ENCODE measurements around the gene ITGA8. TPM values are rescaled to one million over a fixed set of nuclear protein-coding genes. Genes with fewer than 3 reads are reported as not detected.
"Not testable (repeated sequence)": the region's sequence is repeated elsewhere in the genome, so short reads cannot be mapped to it uniquely, and the experiment has no call there.

Gene ITGA8
- total and polyA plus RNA-seq, 9 donors, result 3.5 to 58.0 (median 6.8) TPM

DNA sequence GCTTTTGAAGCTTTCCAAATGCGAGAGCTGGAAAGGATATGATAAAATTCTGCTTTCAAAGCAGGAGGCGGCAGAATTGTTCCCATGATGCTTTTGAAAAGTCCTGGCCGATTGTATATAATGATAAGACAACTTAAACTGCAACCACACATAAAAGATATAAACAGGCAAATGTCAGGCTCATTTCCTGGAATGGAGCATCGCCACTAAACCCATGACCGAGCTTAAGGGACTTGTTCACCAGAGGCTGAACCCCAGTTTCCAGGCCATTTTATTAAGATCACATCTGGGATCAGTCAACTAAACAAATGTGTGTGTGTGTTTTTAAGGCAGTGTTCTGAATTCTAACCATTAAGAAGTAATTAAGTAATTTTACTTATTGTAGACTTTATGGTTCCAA lies 131.6 kb downstream of the ITGA8 start:
- WGBS, 3 donors, result 85 to 91% (median 89%) methylated on average over 5 of the region's 5 CpGs
- peaks cover 2% of the 10 kb centered on the region for H3K4me1 ChIP-seq (ENCODE audit: insufficient read depth)
- no peak overlapping the region for H3K27ac ChIP-seq
- H3K27me3 ChIP-seq, result no peaks in the 10 kb centered on the region
- H3K36me3 ChIP-seq, result no peaks in the 10 kb centered on the region
- intact Hi-C loops (cut with DNase I), result loop anchor here in 1 of 4 donors (10.0 kb wide), 1 partner anchor 127 kb away; the partner anchor contains the start of gene ITGA8
- DNase-seq, result no peak
- H3K9me3 ChIP-seq, result no peaks in the 10 kb centered on the region
- TF ChIP-seq EP300 (IDR thresholded peaks at IDR 0.05) (no peak), POLR2A (IDR thresholded peaks at IDR 0.05) (no peak)
- TF ChIP-seq, protein P1, sequence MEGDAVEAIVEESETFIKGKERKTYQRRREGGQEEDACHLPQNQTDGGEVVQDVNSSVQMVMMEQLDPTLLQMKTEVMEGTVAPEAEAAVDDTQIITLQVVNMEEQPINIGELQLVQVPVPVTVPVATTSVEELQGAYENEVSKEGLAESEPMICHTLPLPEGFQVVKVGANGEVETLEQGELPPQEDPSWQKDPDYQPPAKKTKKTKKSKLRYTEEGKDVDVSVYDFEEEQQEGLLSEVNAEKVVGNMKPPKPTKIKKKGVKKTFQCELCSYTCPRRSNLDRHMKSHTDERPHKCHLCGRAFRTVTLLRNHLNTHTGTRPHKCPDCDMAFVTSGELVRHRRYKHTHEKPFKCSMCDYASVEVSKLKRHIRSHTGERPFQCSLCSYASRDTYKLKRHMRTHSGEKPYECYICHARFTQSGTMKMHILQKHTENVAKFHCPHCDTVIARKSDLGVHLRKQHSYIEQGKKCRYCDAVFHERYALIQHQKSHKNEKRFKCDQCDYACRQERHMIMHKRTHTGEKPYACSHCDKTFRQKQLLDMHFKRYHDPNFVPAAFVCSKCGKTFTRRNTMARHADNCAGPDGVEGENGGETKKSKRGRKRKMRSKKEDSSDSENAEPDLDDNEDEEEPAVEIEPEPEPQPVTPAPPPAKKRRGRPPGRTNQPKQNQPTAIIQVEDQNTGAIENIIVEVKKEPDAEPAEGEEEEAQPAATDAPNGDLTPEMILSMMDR (IDR thresholded peaks at IDR 0.05), result no peak
- no peak overlapping the region for H3K4me3 ChIP-seq

DNA sequence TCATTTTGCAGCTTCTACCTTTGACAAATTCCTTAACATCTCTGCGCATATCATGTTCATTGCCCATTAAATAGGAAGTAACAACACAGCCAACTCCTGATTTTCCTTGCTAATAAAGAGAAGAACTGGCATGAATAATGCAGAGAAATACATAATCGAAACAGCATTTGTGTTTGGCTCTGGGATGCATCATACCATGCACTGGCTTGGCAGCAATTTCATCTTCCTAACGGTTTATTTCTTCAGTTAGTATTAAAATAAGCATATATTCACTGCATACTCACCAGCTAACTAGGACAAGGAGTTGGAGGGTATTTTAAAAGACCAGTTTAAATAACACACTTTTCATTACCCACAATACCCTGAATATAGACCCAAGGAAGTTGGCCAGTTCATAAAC lies 132.5 kb downstream of the ITGA8 start:
- Histone ChIP-seq H3K4me3 (no peak overlapping the region), H3K9me3 (no peaks in the 10 kb centered on the region), H3K36me3 (no peaks in the 10 kb centered on the region), H3K27me3 (no peaks in the 10 kb centered on the region), H3K27ac (no peak overlapping the region), H3K4me1 (ENCODE audit: insufficient read depth) (peaks cover 2% of the 10 kb centered on the region)
- 79 to 85% (median 80%) methylated on average over 3 of the region's 3 CpGs for WGBS, 3 donors
- intact Hi-C loops (cut with DNase I), result loop anchor here in 1 of 4 donors (10.0 kb wide), 1 partner anchor 128 kb away; the partner anchor contains the start of gene ITGA8
- no peak for DNase-seq
- TF ChIP-seq EP300 (IDR thresholded peaks at IDR 0.05) (no peak), POLR2A (IDR thresholded peaks at IDR 0.05) (no peak)
- TF ChIP-seq, protein P1 (IDR thresholded peaks at IDR 0.05), result no peak

DNA sequence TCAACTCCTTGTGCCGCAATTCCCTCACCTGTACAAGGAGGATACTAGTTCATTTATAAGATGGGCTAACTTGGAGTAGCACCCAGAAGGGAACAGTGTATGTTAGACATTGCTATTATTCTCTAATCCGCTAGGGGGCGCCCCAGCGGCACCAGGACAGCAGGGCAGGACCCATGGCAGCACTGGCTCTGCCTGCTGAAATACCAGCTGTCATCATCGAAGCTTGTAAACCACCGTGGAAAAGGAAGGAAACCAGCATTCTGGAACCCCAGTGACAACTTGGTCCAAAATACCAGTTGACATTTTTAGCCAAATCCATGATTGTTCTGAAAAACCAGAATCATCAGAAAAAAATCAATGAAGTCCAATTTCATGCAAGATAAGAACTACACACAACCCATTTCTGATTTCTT lies 134.4 kb downstream of the ITGA8 start:
- 20 to 28% (median 20%) methylated on average over 6 of the region's 6 CpGs for WGBS, 3 donors

DNA sequence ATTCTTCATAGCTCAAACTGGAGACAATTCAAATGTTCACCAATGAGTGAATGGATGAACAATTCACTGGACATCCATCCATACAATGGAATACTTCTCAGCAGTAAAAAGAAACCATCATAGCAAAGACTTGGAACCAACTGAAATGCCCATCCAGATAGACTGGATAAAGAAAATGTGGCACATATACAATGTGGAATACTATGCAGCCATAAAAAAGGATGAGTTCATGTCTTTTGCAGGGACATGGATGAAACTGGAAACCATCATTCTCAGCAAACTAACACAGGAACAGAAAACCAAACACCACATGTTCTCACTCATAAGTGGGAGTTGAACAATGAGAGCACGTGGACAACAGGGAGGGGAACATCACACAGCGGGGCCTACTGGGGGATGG lies 136.8 kb downstream of the ITGA8 start:
- H3K4me1 ChIP-seq (ENCODE audit: insufficient read depth); DNase-seq; H3K27ac ChIP-seq; H3K27me3 ChIP-seq; H3K9me3 ChIP-seq; H3K36me3 ChIP-seq; H3K4me3 ChIP-seq: not testable (repeated sequence)
- intact Hi-C loops (cut with DNase I), result loop anchor here in 1 of 4 donors (10.0 kb wide), 1 partner anchor 132 kb away; the partner anchor contains the start of gene ITGA8
- 64 to 94% (median 88%) methylated on average over 2 of the region's 2 CpGs for WGBS, 3 donors

More for the DNA sequence above, 134.4 kb downstream of the ITGA8 start:
- peak in 4 of 5 donors; percentile 32 to 61 (median 46) for DNase-seq
- TF ChIP-seq POLR2A (IDR thresholded peaks at IDR 0.05), result no peak
- TF ChIP-seq, protein P1 (IDR thresholded peaks at IDR 0.05), result peak in 2 of 3 donors; percentile 12 to 27
- intact Hi-C loops (cut with DNase I), result loop anchor here in 1 of 4 donors (10.0 kb wide), 1 partner anchor 129 kb away; the partner anchor contains the start of gene ITGA8
- Histone ChIP-seq H3K4me3 (no peak overlapping the region), H3K27me3 (no peaks in the 10 kb centered on the region), H3K9me3 (no peaks in the 10 kb centered on the region), H3K27ac (no peak overlapping the region), H3K4me1 (ENCODE audit: insufficient read depth) (peaks cover 2% of the 10 kb centered on the region), H3K36me3 (no peaks in the 10 kb centered on the region)

DNA sequence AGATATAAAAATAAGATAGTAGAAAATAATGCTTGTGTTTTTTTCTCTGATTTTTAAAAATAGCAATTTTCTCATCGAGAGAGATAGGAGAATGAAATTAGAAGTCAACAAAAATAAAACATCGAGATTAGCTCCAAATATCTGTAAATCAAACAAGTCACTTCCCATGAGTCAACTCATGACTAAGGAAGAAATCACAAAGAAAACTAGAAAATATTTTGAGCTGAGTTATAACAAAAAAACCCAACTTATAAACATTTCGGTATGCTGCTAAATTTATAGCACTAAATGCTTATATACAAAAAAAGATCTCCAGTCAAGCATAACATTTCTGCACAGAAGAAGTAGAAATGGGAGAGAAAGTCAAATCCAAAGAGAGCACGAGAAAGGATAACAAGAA lies 140.1 kb downstream of the ITGA8 start:
- WGBS, 3 donors, result 45 to 55% (median 52%) methylated on average over 4 of the region's 4 CpGs
- intact Hi-C loops (cut with DNase I), result loop anchor here in 1 of 4 donors (10.0 kb wide), 1 partner anchor 135 kb away; the partner anchor contains the start of gene ITGA8
- H3K9me3 ChIP-seq, result no peaks in the 10 kb centered on the region
- H3K27me3 ChIP-seq, result no peaks in the 10 kb centered on the region
- H3K36me3 ChIP-seq, result no peaks in the 10 kb centered on the region
- H3K4me3 ChIP-seq, result no peak overlapping the region
- DNase-seq, result no peak
- H3K27ac ChIP-seq, result no peak overlapping the region
- H3K4me1 ChIP-seq (ENCODE audit: insufficient read depth), result no peaks in the 10 kb centered on the region
- TF ChIP-seq, protein P1 (IDR thresholded peaks at IDR 0.05), result no peak
- TF ChIP-seq EP300 (IDR thresholded peaks at IDR 0.05), result no peak
- TF ChIP-seq POLR2A (IDR thresholded peaks at IDR 0.05), result no peak

Measured in ovary (tissue), 9 donors.